Measurements from ENCODE around the gene MEI1.

MEI1 gene

GRCh38 chr22:41742918-41743317 is 43.6 kb downstream of the MEI1 start:
- no peaks in the 10 kb centered on the region for H3K36me3 ChIP-seq (ENCODE audit: insufficient read depth, insufficient read length, low read length)
- no peak overlapping the region for H3K9ac ChIP-seq (ENCODE audit: insufficient read length, low read depth)
- no peaks in the 10 kb centered on the region for H3K9me3 ChIP-seq (ENCODE audit: insufficient read depth, low read length)
- no peak for DNase-seq (ENCODE audit: low read depth, low spot score)
- no peaks in the 10 kb centered on the region for H3K27me3 ChIP-seq (ENCODE audit: insufficient read depth, insufficient read length)
- no peaks in the 10 kb centered on the region for H3K4me1 ChIP-seq (ENCODE audit: insufficient read depth, insufficient read length)
- H3K4me3 ChIP-seq (ENCODE audit: insufficient read length, low read depth) = no peak overlapping the region
- TF ChIP-seq SUZ12 (IDR thresholded peaks at IDR 0.05; ENCODE audit: extremely low read depth, insufficient read depth, insufficient read length) (no peak), YY1 (IDR thresholded peaks at IDR 0.05; ENCODE audit: insufficient read depth, insufficient read length) (no peak), ZNF274 (IDR thresholded peaks at IDR 0.05; ENCODE audit: low read depth, low read length) (no peak)

DNA sequence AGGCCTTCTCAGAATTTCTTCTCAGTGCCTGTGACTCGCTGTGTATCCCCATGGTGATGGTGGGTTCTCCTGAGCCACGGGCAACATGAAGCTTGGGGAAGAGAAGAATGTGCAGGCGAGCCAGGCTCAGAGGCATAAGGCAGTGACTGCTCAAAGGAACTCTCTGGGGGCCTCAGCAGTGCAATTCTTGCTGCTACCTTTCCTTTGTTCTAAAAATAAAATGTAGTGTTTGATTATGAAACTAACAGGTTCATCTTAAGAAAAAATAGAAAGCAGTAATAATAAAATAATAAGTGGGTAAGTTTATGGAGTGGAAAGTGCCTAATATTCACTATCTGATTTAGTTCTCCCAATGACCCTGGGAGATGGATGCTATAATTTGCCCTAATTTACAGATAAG is 46.7 kb downstream of the MEI1 start:
- Histone ChIP-seq H3K4me1 (ENCODE audit: insufficient read depth, insufficient read length) (peaks cover 2% of the 10 kb centered on the region), H3K27me3 (ENCODE audit: insufficient read depth, insufficient read length) (peaks cover 5% of the 10 kb centered on the region), H3K9me3 (ENCODE audit: insufficient read depth, low read length) (no peaks in the 10 kb centered on the region), H3K36me3 (ENCODE audit: insufficient read depth, insufficient read length, low read length) (no peaks in the 10 kb centered on the region), H3K9ac (ENCODE audit: insufficient read length, low read depth) (no peak overlapping the region), H3K4me3 (ENCODE audit: insufficient read length, low read depth) (no peak overlapping the region)
- DNase-seq (ENCODE audit: low read depth, low spot score) = no peak
- no peak for TF ChIP-seq ZNF274 (IDR thresholded peaks at IDR 0.05; ENCODE audit: low read depth, low read length)
- no peak for TF ChIP-seq YY1 (IDR thresholded peaks at IDR 0.05; ENCODE audit: insufficient read depth, insufficient read length)
- no peak for TF ChIP-seq SUZ12 (IDR thresholded peaks at IDR 0.05; ENCODE audit: extremely low read depth, insufficient read depth, insufficient read length)

DNA sequence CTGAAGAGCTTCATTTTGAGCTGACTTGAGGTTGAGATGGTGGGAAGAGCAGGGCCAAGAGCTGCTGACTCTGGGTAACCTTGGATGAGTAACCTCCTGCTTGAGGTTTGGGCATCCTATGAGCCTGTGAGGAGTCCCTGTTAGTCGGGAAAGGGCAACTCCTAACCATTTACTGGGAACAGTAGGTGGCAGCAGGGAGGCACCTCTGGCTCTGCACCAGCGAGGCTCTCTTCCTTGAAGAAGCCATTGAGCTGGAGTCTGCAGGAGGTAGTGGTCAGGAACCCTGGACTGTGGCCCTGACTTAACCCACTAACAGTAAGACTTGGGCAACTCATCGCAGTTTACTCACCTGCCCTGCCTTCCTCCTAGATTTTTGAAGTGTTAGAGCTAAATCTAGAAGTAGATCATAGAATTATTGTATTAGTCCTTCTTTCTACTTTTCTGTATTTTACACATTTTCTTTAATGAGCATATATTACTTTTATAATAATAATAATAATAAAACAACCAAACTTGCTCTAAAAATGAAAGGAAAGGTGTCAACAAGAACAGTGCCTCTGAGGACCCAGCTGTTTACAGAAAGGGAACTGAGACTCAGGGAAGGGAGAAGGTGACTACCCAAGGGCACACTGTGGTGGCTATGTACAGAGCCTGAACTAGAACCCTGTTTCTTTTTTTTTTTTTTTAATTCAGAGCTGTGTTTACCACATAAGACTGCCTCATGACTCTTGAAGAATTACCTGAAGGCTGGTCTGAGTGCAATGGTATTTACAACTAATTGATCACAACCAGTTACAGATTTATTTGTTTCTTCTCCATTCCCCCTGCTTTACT is 47.5 kb downstream of the MEI1 start:
- Histone ChIP-seq H3K4me3 (ENCODE audit: insufficient read length, low read depth) (no peak overlapping the region), H3K36me3 (ENCODE audit: insufficient read depth, insufficient read length, low read length) (no peaks in the 10 kb centered on the region), H3K27me3 (ENCODE audit: insufficient read depth, insufficient read length) (peaks cover 5% of the 10 kb centered on the region), H3K4me1 (ENCODE audit: insufficient read depth, insufficient read length) (peaks cover 3% of the 10 kb centered on the region), H3K9me3 (ENCODE audit: insufficient read depth, low read length) (no peaks in the 10 kb centered on the region), H3K9ac (ENCODE audit: insufficient read length, low read depth) (no peak overlapping the region)
- DNase-seq (ENCODE audit: low read depth, low spot score) = peak; percentile 56
- no peak for TF ChIP-seq SUZ12 (IDR thresholded peaks at IDR 0.05; ENCODE audit: extremely low read depth, insufficient read depth, insufficient read length)
- TF ChIP-seq ZNF274 (IDR thresholded peaks at IDR 0.05; ENCODE audit: low read depth, low read length) = no peak
- TF ChIP-seq YY1 (IDR thresholded peaks at IDR 0.05; ENCODE audit: insufficient read depth, insufficient read length) = no peak

GRCh38 chr22:41752011-41752970 is 53.0 kb downstream of the MEI1 start:
- H3K9me3 ChIP-seq (ENCODE audit: insufficient read depth, low read length) = no peaks in the 10 kb centered on the region
- no peak overlapping the region for H3K4me3 ChIP-seq (ENCODE audit: insufficient read length, low read depth)
- peaks cover 5% of the 10 kb centered on the region for H3K27me3 ChIP-seq (ENCODE audit: insufficient read depth, insufficient read length)
- H3K9ac ChIP-seq (ENCODE audit: insufficient read length, low read depth) = no peak overlapping the region
- no peak for DNase-seq (ENCODE audit: low read depth, low spot score)
- TF ChIP-seq SUZ12 (IDR thresholded peaks at IDR 0.05; ENCODE audit: extremely low read depth, insufficient read depth, insufficient read length) = no peak
- H3K4me1 ChIP-seq (ENCODE audit: insufficient read depth, insufficient read length) = peaks cover 3% of the 10 kb centered on the region
- no peaks in the 10 kb centered on the region for H3K36me3 ChIP-seq (ENCODE audit: insufficient read depth, insufficient read length, low read length)

GRCh38 chr22:41753984-41754383 is 54.7 kb downstream of the MEI1 start:
- no peak for DNase-seq (ENCODE audit: low read depth, low spot score)
- no peak overlapping the region for H3K4me3 ChIP-seq (ENCODE audit: insufficient read length, low read depth)
- TF ChIP-seq ZNF274 (IDR thresholded peaks at IDR 0.05; ENCODE audit: low read depth, low read length) = no peak
- no peak for TF ChIP-seq YY1 (IDR thresholded peaks at IDR 0.05; ENCODE audit: insufficient read depth, insufficient read length)
- TF ChIP-seq SUZ12 (IDR thresholded peaks at IDR 0.05; ENCODE audit: extremely low read depth, insufficient read depth, insufficient read length) = no peak
- H3K4me1 ChIP-seq (ENCODE audit: insufficient read depth, insufficient read length) = peaks cover 3% of the 10 kb centered on the region
- no peak overlapping the region for H3K9ac ChIP-seq (ENCODE audit: insufficient read length, low read depth)
- no peaks in the 10 kb centered on the region for H3K9me3 ChIP-seq (ENCODE audit: insufficient read depth, low read length)
- H3K27me3 ChIP-seq (ENCODE audit: insufficient read depth, insufficient read length) = peaks cover 5% of the 10 kb centered on the region
- H3K36me3 ChIP-seq (ENCODE audit: insufficient read depth, insufficient read length, low read length) = no peaks in the 10 kb centered on the region

- no peak overlapping the region for H3K9ac ChIP-seq (ENCODE audit: insufficient read length, low read depth)
- H3K4me1 ChIP-seq (ENCODE audit: insufficient read depth, insufficient read length) = no peaks in the 10 kb centered on the region
- no peak for DNase-seq (ENCODE audit: low read depth, low spot score)
- TF ChIP-seq ZNF274 (IDR thresholded peaks at IDR 0.05; ENCODE audit: low read depth, low read length) (no peak), SUZ12 (IDR thresholded peaks at IDR 0.05; ENCODE audit: extremely low read depth, insufficient read depth, insufficient read length) (no peak), YY1 (IDR thresholded peaks at IDR 0.05; ENCODE audit: insufficient read depth, insufficient read length) (no peak)
- H3K9me3 ChIP-seq (ENCODE audit: insufficient read depth, low read length) = no peaks in the 10 kb centered on the region
- H3K4me3 ChIP-seq (ENCODE audit: insufficient read length, low read depth) = no peak overlapping the region
- no peaks in the 10 kb centered on the region for H3K36me3 ChIP-seq (ENCODE audit: insufficient read depth, insufficient read length, low read length)
- no peaks in the 10 kb centered on the region for H3K27me3 ChIP-seq (ENCODE audit: insufficient read depth, insufficient read length)
Measured at GRCh38 chr22:41757502-41757901, 58.2 kb downstream of the MEI1 start.

- Histone ChIP-seq H3K9me3 (ENCODE audit: insufficient read depth, low read length) (no peaks in the 10 kb centered on the region), H3K4me1 (ENCODE audit: insufficient read depth, insufficient read length) (no peaks in the 10 kb centered on the region), H3K4me3 (ENCODE audit: insufficient read length, low read depth) (no peak overlapping the region), H3K36me3 (ENCODE audit: insufficient read depth, insufficient read length, low read length) (no peaks in the 10 kb centered on the region), H3K27me3 (ENCODE audit: insufficient read depth, insufficient read length) (no peaks in the 10 kb centered on the region), H3K9ac (ENCODE audit: insufficient read length, low read depth) (no peak overlapping the region)
- DNase-seq (ENCODE audit: low read depth, low spot score) = no peak
- TF ChIP-seq SUZ12 (IDR thresholded peaks at IDR 0.05; ENCODE audit: extremely low read depth, insufficient read depth, insufficient read length) (no peak), YY1 (IDR thresholded peaks at IDR 0.05; ENCODE audit: insufficient read depth, insufficient read length) (no peak), ZNF274 (IDR thresholded peaks at IDR 0.05; ENCODE audit: low read depth, low read length) (no peak)
Measured at GRCh38 chr22:41758231-41758630, 58.9 kb downstream of the MEI1 start.
